Breast epithelium (tissue), 3 donors: ENCODE data around the gene SRSF1.

Experiments
- CTCF ChIP-seq, 3 donors: fragments of 450-650 bp; IDR thresholded peaks; one replicate each; pipeline ENCODE4 v1.5.1; 2016 to 2017; ENCODE audit warnings: antibody characterized with exemption in 3 of 3, mild to moderate bottlenecking in 3 of 3, moderate library complexity in 3 of 3
- POLR2A ChIP-seq: fragments of 450-650 bp; IDR thresholded peaks from one replicate; pipeline ENCODE4 v1.6.1; 2016; ENCODE audit warnings: antibody characterized with exemption, mild to moderate bottlenecking, moderate library complexity

GRCh38 chr17:58020401-58020800, 13.4 kb upstream of the SRSF1 start:
- TF ChIP-seq POLR2A (no peak), CTCF (IDR thresholded peaks at IDR 0.05) (no peak)
